GM19397 (cell line): ENCODE results near the gene SIRPA.
"Not testable (repeated sequence)": the region's sequence is repeated elsewhere in the genome, so short reads cannot be mapped to it uniquely, and the experiment has no call there.

ENCODE experiments used
- ATAC-seq: cut with Tn5 transposase; IDR thresholded peaks from one replicate; pipeline ENCODE4 v1.9.1; 2021; ENCODE audit warnings: mild to moderate bottlenecking, moderate library complexity; ENCODE audit not compliant: unreplicated experiment

SIRPA gene

DNA sequence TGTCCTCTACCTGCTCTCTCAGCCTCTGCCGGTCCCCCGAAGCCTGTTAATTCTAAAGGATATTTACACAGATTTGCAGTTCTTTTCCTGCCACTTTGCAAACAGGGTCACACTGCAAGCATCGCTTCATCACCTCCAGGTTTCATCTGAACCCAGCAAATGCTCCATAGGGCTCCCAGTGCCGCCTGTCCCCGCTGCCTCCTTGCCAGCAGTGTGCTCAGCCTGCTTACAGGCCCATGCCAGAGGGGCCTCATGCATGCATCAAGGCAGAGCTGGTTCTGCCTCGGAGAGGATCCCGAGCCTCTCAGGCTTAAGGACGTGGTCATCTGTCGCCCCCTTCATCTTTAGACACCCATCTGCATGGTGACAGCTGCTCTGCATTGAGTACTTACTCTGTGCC is 10.5 kb downstream of the SIRPA start:
- no peak for ATAC-seq

DNA sequence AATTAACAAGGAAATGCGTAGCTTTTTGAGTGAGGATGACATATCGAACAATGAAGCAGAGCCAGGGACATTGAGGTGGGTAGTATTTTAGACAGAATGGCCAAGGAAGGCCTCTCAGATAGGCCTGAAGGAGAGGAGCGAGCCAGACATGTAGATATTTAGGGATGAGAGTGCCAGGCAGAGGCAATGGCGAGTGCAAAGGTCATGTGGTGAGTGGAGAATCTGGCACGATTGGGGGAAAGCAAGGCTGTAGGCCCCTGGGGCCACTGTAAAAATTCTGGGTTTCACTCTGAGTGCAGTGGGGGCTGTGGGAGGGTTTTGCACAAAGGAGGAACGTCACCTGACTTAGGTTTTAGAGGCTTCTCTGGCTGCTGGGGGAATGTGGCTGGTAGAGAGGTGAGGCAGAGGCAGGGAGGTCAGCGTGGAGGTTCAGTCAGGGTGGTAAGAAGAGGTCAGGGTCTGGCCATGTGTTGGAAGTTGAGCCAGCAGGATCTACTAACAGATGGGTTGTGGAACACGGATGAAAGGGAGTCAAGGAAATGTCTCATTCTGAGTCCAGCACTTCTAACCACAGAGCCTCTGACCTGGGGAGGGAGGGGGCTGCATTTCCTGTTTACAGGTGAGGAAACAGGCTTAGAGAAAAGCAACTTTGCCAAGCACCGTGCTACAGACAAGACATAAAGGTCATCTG is 11.3 kb downstream of the SIRPA start:
- ATAC-seq: no peak

DNA sequence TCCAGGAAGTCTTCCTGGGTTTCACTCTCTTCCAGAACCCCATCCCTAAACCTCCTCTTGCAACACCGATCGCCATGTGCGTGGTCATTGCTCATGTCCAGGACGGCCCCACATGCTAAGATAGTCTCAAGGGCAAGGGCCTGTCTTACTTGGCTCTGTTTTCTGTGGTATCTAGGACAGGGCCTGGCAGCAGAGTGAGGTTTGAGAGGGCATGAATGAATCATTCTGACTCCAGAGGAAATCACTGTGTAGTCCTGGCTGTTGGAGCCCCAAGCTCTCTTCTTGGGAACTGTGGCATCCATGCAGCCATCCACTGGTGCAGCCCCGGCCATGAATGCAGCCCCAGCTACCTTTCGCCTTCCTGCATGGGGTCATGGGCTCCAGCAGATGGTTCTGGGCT is 12.4 kb downstream of the SIRPA start:
- no peak for ATAC-seq

DNA sequence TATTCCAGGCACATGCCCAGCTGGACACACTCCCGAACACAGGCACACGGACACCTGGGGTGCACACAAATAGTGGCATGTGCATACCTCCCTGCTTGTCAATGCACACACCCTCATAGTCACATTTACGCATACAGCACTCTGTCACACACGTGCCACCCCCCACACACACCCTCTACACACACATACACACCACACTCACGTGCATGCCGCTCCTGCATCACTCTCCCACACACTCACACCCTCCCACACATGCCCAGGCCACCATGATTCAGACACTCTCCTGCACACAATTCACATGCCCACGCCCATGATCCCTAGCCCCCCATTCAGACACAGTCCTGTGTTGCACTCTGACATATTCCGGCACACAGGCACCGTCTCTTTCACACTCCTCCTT is 13.0 kb downstream of the SIRPA start:
- ATAC-seq: no peak

DNA sequence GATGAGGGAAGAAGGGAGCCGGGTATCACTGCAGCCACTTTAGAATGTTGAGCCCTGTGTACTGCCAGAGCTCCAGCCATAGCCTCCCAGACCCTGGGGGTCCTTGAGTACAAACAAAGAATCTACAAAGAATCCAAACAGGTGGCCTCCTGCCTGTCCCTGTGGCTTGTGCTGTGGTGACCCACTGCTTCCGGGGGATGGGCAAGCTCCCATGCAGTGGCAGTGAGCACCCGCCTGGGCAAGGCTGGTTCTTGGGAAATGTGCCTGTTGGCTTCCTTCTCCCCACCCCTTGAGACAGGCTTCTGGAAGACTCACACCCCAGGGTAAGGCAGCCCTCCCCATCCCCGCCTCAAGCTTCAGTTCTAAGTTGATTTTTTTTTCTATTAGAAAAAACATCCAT is 13.9 kb downstream of the SIRPA start:
- ATAC-seq: no peak

DNA sequence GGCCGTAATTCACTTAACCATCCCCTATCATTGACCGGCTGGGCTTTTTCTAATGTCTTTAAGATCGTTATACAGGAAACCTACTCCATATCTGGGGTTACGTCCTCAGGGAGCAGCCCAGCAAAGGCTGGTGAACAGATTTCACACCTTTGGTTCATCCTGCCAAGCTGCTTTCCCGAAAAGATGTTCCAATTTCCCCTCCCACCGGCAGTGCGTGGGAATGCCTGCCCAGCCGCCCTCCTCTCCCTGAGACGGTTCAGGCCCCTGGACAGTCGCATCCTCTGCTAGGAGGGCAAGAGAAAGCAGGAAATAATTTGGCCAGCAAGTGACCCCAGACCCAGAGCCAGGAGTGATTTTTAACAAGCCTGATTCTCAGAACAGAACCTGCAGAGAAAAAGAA is 16.3 kb downstream of the SIRPA start:
- ATAC-seq: no peak

DNA sequence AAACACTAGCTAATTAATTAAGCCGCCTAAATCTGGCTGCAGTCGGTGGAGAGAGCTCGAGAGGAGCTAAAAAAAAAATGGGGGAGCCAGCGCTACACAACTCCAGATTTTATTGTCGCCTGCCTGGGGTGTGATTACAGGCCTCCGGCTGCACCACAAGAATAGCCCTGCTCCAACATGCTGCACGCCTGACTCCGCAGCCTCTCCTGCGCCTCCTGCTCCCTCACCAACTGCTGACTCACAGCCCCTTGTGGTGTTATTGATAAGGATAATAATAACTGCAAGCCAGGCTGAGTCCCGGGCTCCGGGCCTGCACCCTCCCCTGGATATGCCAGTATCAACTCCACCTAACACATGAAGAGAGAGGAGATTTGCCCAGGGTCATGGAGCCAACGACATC is 16.8 kb downstream of the SIRPA start:
- no peak for ATAC-seq

DNA sequence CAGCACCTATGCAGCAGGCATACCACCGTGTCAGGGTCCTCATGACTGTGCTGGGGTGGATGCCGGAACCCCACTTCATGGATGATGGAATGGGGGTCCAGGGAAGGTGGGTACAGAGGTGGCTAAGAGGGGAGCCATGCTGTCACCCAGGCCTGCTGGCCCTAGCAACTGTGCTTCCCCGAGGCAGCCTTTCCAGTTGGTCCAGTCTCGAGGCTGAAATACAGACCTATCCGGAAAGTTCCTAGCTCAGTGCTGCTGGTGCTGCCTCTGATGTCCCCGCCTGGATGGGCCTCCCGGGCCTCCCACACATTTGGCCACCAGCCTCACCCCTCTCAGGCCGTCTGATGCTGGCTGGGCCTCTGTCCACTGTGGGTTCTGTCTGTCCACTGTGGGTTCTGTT is 17.4 kb downstream of the SIRPA start:
- no peak for ATAC-seq

DNA sequence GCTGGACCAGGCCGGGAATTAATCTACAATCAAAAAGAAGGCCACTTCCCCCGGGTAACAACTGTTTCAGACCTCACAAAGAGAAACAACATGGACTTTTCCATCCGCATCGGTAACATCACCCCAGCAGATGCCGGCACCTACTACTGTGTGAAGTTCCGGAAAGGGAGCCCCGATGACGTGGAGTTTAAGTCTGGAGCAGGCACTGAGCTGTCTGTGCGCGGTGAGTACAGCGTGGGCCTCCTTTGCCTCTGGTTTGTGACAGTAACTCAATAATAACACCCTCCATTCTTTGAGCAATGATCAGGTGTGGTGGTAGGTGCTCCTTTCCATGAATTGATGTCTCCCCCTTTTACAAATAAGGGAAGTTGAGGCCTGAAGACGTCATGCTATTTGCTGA is 20.0 kb downstream of the SIRPA start:
- not testable (repeated sequence) for ATAC-seq

DNA sequence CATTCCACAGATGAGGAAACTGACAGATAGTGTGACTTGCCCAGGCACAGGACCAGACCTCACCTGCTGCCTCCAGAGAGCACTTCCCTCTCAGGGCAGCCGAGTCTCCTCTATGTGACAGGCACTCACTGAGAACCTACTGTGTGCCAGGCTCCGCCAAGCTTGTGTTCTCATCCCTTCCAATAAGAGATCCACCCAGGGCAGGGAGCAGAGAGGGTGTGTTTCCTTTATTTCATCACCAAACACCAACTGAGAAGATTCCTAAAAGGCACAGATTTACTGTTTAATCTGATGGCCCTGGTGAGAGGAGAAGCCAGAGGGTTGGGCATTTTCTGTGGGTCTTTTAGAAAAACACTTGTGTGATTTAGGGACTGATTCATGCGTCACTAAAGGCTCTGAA is 20.5 kb downstream of the SIRPA start:
- ATAC-seq: no peak

DNA sequence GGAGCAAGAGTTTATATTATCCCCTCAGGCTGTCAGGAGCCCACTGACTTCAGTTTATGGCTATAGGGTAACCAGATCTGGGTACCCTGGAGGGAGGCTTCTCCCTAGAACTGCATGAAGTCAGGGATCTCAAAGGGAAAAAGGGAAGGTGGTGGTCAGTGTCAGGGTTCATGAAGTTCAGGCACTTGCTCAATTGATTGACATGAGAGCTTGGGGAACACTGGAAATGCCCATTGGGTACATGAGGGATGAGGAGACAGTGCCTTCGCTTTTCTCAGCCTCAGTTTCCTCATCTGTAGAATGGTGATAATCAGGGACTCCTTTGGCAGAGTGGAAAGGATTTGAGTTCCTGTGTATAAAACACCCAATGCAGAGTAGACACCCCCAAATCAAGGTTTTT is 22.6 kb downstream of the SIRPA start:
- no peak for ATAC-seq

DNA sequence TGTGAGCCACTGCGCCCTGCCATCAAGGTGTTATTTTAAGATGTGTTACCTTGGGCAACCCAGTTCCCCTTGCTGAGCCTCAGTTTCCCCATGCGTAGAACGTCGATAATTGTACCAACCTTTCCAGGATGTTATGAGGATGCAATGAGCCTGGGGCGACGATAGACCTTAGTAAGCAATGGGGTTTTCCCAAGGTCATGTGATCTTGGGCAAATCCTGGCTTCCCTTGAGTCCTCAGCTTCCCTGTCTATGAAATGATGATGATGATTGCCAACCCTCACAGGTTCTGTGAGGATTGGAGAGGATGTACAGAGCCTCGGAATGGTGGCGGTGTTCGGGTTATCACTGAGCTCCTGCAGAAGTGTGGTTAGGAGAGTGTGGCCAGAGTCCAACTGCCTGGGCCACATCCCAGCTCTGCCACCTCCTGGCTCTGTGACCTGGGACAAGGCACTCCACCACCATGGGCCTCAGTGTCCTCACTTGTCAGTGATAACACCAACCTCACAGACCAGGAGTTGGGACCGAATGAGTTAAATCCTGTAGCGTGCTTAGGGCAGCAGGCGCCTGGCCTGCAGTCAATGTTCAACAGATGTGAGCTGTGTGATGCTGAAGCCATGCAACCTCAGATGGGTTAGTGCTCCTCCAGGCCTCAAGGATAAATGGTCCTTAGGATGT is 23.4 kb downstream of the SIRPA start:
- no peak for ATAC-seq

DNA sequence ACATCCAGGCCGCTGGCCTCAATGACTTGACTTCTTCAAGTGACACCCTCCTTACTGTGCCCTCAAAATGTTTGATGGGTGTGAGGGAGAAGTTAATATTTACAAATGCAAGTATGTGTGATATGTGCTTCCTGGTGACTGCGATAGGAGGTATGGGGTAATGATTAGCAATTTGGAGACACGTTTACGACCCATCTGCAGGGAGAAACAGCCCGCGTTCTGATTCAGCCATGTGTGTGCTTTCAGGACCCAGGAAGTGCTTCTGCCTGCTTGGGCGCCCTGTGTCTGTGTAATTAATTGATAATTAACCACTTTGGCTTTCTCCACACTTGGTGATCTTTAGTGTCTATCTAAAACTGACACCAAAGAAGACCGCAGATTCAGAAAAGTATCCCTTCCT is 25.0 kb downstream of the SIRPA start:
- no peak for ATAC-seq

DNA sequence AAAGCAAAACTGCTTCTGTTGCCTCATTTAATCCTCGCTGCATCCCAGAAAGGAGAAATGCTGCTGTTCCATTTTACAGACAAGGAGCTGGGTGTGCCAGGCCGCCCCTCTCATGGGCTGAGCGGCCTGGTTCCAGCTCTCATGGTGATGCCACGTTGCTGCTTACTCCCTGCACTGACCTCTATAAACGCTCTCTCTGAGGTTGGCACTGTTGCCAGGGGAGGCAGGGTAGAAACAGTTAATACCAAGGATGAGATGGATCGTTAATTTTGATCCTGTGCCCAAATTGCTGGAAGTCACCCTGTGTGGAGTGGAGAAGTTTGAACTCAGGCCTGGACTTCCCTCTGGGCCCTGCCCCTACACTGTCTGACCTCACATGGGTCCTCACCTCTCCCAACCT is 25.6 kb downstream of the SIRPA start:
- no peak for ATAC-seq

DNA sequence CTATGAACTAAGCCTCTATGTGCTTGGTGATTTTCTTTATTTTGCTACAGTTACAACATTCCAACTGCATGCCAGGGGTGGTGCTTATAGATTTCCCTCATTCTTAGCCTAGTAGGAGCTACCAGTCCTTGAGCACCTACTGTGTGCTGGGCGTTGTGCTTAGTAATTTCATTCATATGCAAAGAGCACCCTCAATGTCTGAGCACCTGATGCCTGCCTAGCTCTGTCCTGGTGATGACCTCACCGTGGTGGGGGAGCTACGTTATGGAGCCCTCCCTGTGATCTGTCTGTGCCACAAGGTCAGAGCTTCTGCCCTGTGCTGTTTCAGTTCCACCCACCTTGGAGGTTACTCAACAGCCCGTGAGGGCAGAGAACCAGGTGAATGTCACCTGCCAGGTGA is 26.8 kb downstream of the SIRPA start:
- not testable (repeated sequence) for ATAC-seq

DNA sequence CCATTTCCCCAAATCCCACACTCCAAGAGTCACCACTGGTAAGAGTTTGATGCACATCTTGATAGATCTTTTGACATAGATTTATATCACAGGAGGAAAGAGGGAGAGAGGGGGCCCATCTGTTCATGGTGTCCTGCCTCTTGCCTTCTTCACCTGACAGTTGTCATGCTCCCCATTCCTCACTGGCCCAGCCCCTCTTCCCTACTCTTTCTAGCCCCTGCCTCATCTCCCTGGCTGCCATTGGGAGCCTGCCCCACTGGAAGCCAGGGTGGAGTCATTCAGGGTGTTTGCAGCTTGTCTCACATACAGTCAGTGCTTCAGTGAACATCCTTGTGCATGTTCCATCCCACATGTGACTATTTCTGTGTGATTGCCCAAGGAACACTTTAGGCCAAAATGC is 27.6 kb downstream of the SIRPA start:
- no peak for ATAC-seq

DNA sequence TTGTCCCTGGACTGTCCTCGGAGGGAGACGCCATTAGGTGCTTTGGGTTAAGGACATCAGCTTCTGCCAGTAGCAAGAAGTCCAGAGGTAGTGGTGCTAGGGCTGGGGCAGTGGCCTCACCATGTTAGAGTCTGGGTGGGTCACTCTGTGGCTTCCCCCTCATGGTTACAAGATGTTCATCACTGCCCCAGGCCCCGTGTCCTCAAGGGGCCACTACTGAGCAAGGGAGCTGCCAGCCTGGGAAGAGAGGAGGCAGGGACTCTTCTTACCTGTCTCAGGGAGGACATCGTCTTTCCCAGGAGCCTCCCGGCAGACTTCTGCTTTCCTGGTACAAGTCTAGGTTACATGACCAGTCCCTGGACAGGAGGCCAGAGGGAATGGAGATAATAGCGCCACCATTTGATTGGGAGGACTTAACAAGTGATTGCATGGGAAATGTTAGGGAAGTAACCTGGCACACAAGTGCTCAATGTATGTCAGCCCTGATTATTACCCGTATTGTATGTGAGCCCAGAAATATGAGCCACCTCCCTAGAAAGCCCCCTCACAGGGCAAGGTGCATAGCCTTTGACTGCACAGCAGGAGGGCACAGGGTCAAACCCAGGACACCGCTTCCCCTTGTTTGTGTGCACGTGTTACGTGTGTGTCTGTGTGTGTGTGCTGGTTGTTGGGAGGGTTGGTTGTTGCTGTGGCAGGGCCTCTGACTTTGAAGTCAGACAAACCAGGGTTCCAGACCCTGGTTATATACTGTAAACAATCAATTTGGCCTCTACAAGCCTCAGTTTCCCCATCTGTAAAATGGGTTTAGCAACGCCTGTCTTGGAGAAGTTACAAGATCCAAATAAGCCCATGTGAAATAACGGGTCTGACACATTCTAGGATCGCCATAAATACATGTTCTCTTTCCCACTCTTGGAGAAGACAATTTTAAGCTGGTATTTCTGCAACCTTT is 30.0 kb downstream of the SIRPA start:
- no peak for ATAC-seq

DNA sequence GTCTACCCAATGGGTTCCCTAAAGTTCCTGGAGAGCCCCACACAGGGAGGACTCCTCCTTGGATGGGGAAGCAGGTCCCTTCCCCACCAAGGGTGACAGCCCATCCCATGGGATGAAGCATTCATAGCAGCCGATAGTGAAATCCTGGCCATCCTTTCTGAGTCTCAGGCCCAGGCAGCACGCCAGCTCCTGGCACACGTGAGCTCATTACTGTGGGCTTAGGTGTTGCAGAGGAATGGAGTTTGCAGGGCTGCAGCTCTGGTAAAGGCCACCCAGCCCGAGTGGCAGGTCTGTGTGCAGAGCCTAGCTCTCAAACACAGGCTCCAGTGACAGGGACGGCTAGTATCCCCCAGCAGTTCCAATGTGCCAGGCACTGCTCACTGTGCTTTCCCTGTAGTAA is 31.0 kb downstream of the SIRPA start:
- no peak for ATAC-seq

DNA sequence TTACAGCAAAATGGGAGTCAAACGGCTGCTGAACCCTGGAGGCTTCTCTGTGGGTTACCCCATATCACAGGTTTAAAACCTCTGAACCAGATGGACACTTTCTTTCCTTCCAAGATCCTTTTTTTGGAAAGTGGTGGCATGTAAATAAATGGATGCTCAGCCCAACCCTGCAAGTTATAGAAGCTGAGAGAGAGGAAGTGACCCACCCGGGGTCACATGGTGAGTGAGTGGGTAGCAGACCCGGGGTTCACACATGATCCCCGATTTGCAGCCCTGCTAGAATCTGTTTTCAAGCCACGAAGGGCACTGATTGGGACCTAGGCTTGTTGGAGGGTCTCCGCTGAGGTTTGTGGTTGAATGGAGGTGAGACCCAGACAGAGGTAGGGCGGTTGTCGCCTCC is 32.0 kb downstream of the SIRPA start:
- ATAC-seq: no peak

DNA sequence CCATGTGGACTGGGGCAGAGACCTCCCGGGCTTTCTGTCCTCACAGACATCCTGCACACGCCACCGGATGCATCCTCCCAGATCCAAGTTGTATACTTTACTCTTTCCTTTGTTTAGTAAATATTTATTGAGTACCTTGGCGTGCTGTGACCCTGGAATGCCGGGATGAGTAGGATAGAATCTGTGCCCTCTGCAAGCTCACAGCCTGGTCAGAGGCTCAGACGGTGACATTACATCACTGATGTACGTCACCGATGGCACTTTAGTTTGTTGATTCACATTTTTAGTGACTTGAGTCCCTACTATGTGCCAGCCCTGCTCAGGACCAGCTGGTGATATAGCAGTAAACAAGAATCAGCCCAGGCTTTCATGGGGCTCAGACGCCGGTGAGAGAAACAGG is 32.9 kb downstream of the SIRPA start:
- ATAC-seq: no peak

DNA sequence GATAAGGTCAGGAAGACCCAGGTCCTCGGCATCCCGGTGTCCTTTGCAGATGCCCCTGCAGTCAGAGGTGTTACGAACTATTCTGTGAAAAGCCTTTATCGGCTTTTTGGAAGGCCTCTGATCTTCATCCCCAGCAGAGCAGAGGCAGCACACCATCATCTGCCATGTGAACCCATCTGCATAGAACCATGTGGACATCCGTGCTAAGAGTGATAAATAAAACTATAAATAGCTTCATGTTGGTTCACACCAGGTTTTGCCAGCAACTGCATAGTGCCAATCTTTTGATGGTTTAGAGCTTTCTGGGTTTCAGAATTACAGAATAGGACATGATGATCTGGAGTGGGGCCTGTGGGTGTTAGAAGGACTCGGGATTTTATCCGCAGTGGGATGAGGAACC is 33.6 kb downstream of the SIRPA start:
- no peak for ATAC-seq

DNA sequence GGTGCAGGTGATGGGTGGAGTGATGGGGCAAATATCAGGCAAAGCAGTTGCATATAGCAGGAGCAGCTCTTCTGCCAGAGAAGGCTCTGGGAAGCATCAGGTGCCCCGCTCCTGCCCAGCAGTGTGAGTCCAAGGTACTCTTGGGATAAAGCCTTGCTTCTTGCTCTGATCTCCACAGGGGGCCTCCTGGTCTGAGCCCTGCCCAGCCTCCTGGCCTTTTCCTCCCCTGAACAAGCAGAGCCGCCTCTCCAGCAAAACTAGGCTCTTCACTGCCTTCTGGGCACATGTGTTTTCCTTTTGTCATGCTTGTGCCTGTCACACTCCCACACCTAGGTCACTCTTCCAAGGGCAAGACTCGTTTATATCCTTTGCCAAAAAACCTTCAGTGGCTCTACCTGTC is 34.3 kb downstream of the SIRPA start:
- ATAC-seq: no peak
